Stimulated activated naive CD8-positive, alpha-beta T cell treated with anti-CD3 and anti-CD28 coated beads, Interleukin-15, amount 100 ng/mL, for 72 hours (primary cell): ENCODE results near the gene WBP1L.
"Not testable (repeated sequence)": the region's sequence is repeated elsewhere in the genome, so short reads cannot be mapped to it uniquely, and the experiment has no call there.

Experiments used
- ATAC-seq: fragments of 150-1000 bp; cut with Tn5 transposase; 2 replicates; pipeline ENCODE4 v1.10.0; 2021; ENCODE audit warnings: mild to moderate bottlenecking, moderate library complexity
- DNase-seq, 2 donors: peaks; one replicate each; pipeline ENCODE4 v3.0.0; 2021 to 2022
- H3K27ac Mint-ChIP-seq, 2 donors: one replicate each; pipeline ENCODE4 v1.8.0; 2022; ENCODE audit warnings: mild to moderate bottlenecking in 2 of 2, mixed read lengths in 2 of 2, moderate library complexity in 2 of 2
- H3K27me3 Mint-ChIP-seq: one replicate; pipeline ENCODE4 v1.8.0; 2022; ENCODE audit warnings: mixed read lengths
- H3K4me1 Mint-ChIP-seq: one replicate; pipeline ENCODE4 v1.8.0; 2022; ENCODE audit warnings: mild to moderate bottlenecking, mixed read lengths
- H3K4me3 Mint-ChIP-seq, 2 donors: one replicate each; pipeline ENCODE4 v1.8.0; 2022; ENCODE audit warnings: mild to moderate bottlenecking in 2 of 2, mixed read lengths in 2 of 2, moderate library complexity in 1 of 2
- H3K9me3 Mint-ChIP-seq, 2 donors: one replicate each; pipeline ENCODE4 v1.8.0; 2022; ENCODE audit warnings: mixed read lengths in 2 of 2

WBP1L gene

DNA sequence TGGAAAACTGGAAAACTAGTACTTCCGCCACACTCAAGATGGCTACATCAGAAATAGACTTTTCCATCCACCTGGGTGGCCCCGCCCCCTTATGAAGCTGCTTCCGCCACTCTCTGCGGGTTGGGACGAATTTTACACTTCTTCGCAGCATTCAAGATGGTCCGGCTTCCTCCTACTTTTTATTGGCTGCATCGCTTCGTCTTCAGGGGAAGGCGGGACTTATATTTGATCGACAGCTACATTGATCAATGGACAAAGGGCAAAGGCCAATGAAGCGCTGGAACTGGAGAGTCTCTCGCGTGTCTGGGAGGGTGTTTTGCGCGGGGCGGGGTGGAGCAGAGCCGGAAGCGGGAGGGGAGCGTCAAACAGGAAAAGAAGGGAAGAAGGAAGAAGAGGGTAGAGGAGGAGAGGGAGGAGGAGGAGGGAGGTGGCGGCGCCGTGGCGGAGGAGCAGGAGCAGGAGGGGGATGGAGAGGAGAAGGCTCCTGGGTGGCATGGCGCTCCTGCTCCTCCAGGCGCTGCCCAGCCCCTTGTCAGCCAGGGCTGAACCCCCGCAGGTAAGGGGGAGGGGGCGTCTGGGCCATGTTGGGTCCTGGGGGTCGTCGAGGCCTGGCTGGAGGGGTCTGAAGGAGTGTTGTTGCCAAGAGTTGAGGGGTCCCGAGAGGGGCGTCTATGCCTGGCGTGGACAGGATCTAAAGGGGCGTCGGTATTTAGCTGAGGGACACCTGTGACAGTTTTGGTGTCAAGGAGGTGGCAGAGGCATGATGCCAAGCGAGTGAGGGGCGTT lies at the start of gene WBP1L:
Gene WBP1L, plus strand, starts transcription at position 361 of the 786 bp plus-strand sequence. Its CDS starts 106 bp downstream, at position 467.
- peak; percentile 91 to 97 for DNase-seq
- H3K27ac Mint-ChIP-seq = peak within 1 kb of the TSS; percentile 94 to 98
- H3K9me3 Mint-ChIP-seq = peaks cover 7% of the 10 kb centered on the region in 2 donors
- H3K4me3 Mint-ChIP-seq = peak within 1 kb of the TSS; percentile 83 to 87
- H3K4me1 Mint-ChIP-seq = peaks cover 50% of the 10 kb centered on the region
- ATAC-seq = peak; percentile 98
- no peaks in the 10 kb centered on the region for H3K27me3 Mint-ChIP-seq

DNA sequence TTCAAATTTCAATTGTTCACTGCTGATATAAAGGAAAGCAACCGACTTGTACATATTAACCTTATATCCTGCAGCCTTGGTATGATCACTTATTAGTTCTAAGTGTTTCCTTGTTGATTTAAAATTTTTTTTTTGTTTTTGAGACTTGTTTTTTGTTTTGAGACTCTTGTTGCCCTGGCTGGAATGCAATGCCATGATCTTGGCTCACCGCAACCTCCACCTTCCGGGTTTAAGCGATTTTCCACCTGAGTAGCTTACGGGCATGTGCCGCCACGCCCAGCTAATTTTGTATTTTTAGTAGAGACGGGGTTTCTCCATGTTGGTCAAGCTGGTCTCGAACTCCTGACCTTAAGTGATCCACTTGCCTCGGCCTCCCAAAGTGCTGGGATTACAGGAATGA lies 48.3 kb upstream of the WBP1L start:
- H3K4me3 Mint-ChIP-seq, H3K27me3 Mint-ChIP-seq, H3K4me1 Mint-ChIP-seq, ATAC-seq, H3K9me3 Mint-ChIP-seq, DNase-seq: not testable (repeated sequence)
- H3K27ac Mint-ChIP-seq = peak overlapping the region in 1 of 2 donors; percentile 43

DNA sequence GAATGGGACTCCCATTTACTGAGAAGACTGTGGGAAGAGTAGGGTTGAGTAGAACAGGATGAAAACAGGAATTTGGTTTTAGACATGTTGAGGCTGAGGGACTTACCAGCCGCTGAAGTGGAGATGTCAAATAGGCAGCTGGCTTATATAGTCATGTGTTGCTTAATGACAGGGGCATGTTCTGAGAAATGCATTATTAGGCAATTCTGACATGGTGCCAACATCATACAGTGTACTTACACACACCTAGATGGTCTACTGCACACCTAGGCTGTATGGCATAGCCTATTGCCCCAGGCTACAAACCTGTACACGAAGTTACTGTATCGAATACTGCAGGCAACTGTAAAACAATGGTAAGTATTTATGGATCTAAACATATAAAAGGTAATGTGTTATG lies 47.0 kb upstream of the WBP1L start:
- Mint-ChIP-seq H3K4me3 (no peak overlapping the region), H3K27ac (no peak overlapping the region), H3K9me3 (no peaks in the 10 kb centered on the region), H3K4me1 (no peaks in the 10 kb centered on the region), H3K27me3 (no peaks in the 10 kb centered on the region)
- DNase-seq = no peak
- no peak for ATAC-seq

DNA sequence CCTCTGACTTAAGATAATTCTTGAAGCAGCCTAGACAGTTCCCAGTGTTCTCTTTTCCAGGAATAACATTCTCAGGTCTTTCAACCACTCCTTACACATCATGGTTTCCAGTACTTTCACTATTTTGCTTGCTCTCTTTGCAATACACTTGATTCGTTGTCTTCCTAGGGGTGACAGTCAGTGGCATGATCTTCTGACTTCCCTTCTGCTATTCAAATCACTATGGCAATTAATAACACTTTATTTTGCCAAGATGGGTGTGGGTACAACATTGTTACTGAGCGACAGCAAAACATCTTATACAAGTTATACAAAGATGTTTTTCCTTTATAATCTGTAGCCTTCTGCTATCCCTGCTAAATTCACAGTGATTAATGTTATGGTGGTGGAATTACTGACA lies 44.9 kb upstream of the WBP1L start:
- Mint-ChIP-seq H3K9me3 (no peaks in the 10 kb centered on the region), H3K4me3 (no peak overlapping the region), H3K4me1 (no peaks in the 10 kb centered on the region), H3K27me3 (no peaks in the 10 kb centered on the region), H3K27ac (no peak overlapping the region)
- no peak for ATAC-seq
- no peak for DNase-seq

DNA sequence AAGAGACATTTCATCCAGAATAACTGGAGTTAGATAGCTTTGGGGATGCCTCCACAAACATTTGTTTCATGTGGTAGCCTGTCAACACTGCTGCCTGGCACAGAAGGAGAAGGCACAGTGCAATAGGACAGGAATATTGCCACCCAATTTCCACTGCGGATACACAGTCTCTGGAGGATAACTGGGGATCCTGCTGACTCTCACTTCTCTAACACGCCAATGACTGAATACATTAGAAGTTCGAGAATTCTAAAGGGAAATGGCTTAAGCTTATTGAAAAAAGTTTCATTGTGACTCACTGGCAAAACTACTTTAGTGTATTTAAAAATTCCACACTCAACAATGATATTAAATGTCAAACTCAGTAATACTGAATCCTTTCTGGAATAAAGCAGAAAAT lies 42.5 kb upstream of the WBP1L start:
- no peaks in the 10 kb centered on the region for H3K9me3 Mint-ChIP-seq
- DNase-seq (no peak), ATAC-seq (no peak)
- H3K27me3 Mint-ChIP-seq = no peaks in the 10 kb centered on the region
- H3K4me3 Mint-ChIP-seq = no peak overlapping the region
- H3K4me1 Mint-ChIP-seq = peaks cover 12% of the 10 kb centered on the region
- no peak overlapping the region for H3K27ac Mint-ChIP-seq

DNA sequence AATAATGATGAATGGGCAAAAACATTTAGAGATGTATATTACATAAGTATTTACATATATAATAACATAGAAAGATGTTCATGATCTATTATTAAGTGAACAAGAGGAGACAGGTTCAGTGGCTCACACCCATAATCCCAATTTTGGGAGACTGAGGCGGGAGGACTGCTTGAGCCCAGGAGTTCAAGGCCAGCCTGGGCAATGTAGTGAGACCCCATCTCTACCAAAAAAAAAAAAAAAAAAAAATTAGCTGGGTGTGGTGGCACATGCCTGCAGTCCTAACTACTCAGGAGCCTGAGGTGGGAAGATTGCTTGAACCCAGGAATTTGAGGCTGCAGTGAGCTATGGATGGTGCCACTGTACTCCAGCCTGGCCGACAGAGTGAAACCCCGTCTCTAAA lies 42.0 kb upstream of the WBP1L start:
- Mint-ChIP-seq H3K9me3 (no peaks in the 10 kb centered on the region), H3K27me3 (no peaks in the 10 kb centered on the region), H3K4me1 (peaks cover 12% of the 10 kb centered on the region), H3K4me3 (no peak overlapping the region), H3K27ac (no peak overlapping the region)
- ATAC-seq = no peak
- DNase-seq = no peak

DNA sequence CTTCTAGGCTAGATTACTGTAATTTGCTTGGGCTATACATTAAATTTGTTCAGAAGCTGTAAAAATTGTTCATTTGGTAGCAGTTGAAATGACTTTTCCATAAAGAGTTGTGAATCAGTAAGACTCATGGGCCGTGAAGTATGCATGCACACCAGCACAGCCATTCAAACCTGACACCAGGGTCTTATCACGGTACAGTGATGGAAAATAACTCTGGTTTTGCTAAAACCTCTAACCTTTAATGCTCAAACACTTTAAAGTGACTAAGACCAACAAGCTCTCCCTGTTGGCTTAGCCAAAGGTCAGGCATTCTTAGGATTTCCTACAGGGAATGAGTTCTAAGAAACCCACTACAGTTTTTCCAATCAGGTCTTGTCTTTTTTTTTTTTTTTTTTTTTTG lies 41.0 kb upstream of the WBP1L start:
- H3K4me1 Mint-ChIP-seq = peaks cover 22% of the 10 kb centered on the region
- DNase-seq (no peak), ATAC-seq (no peak)
- H3K9me3 Mint-ChIP-seq = no peaks in the 10 kb centered on the region
- H3K27me3 Mint-ChIP-seq = no peaks in the 10 kb centered on the region
- no peak overlapping the region for H3K27ac Mint-ChIP-seq
- H3K4me3 Mint-ChIP-seq = no peak overlapping the region

DNA sequence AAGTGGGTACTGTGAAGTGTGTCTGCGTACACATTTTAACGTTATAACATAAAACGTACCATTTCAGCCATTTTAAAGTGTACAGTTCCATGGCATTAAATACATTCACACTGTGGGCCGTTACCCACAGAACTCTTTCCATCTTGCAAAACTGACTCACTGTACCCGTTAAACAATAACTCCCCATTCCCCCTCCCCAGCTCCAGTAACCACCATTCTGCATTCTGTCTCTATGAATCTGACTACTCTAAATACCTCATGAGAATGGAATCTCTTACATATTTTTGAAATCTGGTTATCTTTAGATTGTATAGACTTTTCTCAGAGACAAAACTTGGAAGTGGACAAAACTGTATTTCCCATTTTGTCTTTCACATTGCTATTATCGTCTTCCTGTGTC lies 38.8 kb upstream of the WBP1L start:
- H3K4me1 Mint-ChIP-seq = peaks cover 26% of the 10 kb centered on the region
- H3K27ac Mint-ChIP-seq = peak overlapping the region in 1 of 2 donors; percentile 21
- no peak for DNase-seq
- H3K9me3 Mint-ChIP-seq = no peaks in the 10 kb centered on the region
- H3K27me3 Mint-ChIP-seq = no peaks in the 10 kb centered on the region
- ATAC-seq = no peak
- no peak overlapping the region for H3K4me3 Mint-ChIP-seq

DNA sequence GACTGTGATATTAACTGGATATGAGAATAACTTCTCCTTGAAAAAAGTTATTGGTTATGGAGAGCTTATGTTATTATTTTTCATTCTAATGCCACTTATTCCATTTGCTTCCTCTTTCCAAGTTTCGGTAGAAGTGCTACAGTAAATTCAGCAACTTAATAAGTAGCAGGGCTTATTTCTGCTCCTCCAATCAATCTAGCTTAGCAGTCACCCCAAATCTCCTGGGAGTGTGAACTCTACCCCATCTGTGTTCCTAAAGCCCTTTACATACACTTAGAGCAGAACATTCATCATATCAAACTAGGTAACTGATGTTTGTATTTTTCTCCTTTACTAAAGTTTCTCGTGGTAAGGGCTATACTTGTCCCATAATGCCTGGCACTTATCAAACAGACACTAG lies 38.2 kb upstream of the WBP1L start:
- Mint-ChIP-seq H3K27me3 (no peaks in the 10 kb centered on the region), H3K4me1 (peaks cover 32% of the 10 kb centered on the region), H3K4me3 (no peak overlapping the region), H3K9me3 (no peaks in the 10 kb centered on the region), H3K27ac (no peak overlapping the region)
- DNase-seq = no peak
- ATAC-seq = no peak

DNA sequence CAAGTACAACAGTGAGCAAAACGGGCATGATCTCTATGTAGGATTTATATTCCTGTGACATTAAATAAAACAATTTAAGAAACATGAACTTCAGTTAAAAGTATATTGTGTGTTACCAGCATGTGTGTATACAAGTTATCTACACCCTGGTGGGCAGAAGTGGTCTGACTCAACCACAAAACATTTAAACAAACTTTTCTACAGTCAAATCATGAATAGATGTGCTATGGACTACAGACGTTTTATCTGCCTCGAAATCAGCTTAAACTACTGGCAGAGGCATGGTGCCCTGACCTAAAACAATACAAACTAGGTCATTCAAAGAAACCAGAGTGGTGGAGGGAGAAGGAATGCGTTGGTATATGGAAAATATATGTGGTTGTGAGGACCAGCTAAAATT lies 33.1 kb upstream of the WBP1L start:
- ATAC-seq = no peak
- no peak overlapping the region for H3K4me3 Mint-ChIP-seq
- no peak for DNase-seq
- H3K27ac Mint-ChIP-seq = no peak overlapping the region
- H3K4me1 Mint-ChIP-seq = peaks cover 52% of the 10 kb centered on the region
- no peaks in the 10 kb centered on the region for H3K27me3 Mint-ChIP-seq
- H3K9me3 Mint-ChIP-seq = no peaks in the 10 kb centered on the region

DNA sequence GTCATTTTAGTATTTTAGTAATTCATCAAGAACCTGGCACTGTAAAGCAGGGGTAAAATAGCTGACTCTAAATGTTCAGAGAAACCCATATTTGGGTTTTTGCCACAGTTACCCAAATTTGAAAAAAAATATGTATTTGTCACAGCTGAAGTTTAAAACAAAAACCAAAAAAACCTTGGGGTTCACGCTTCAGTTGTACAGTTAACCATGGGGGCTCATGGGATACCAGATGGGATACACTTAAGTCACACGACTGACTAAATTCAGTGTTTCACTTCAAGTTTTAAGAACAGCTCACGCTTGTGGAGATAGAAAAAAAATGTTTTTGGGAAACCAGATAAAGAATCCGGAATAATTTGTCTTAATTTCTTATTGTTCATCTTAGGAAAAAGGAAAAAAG lies 31.7 kb upstream of the WBP1L start:
- H3K27me3 Mint-ChIP-seq = no peaks in the 10 kb centered on the region
- H3K4me1 Mint-ChIP-seq = peaks cover 63% of the 10 kb centered on the region
- DNase-seq (no peak), ATAC-seq (no peak)
- H3K27ac Mint-ChIP-seq = no peak overlapping the region
- H3K9me3 Mint-ChIP-seq = no peaks in the 10 kb centered on the region
- H3K4me3 Mint-ChIP-seq = no peak overlapping the region

DNA sequence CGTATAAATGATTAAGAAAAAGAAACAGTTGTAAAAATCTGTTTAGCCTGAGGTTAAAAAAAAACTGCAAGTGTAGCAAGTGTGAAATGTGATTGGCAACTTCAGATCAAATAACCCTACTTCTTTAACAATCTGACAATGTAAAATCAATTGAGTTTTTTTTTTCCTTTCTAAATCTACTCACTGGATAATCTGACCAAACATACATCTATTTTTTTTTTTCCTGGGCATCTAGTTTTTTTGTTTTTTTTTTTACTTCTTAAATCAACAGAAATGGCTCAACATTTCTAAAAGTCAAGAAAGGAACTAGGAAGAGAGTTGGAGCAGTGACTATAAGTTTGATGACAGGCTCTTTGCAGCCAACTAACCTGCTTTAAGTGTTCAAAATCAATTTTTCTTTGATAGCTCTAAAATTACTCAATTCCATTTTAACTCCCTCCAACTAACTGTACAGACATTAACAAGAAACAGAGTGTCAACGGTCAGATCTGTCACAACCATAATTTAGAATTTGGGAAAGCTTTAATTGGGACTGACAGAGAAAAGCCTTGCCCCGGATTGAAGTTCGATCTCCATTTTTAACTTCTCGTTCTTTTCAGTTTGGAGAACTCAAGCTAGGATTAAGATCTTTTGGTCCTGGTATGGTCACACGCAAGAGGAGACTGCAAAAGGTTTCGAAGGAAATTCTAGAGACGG lies 30.8 kb upstream of the WBP1L start:
- H3K27ac Mint-ChIP-seq = peak overlapping the region; percentile 95 to 98
- no peak for DNase-seq
- H3K4me1 Mint-ChIP-seq = peaks cover 63% of the 10 kb centered on the region
- no peak for ATAC-seq
- no peaks in the 10 kb centered on the region for H3K9me3 Mint-ChIP-seq
- no peaks in the 10 kb centered on the region for H3K27me3 Mint-ChIP-seq
- peak overlapping the region; percentile 87 to 91 for H3K4me3 Mint-ChIP-seq

DNA sequence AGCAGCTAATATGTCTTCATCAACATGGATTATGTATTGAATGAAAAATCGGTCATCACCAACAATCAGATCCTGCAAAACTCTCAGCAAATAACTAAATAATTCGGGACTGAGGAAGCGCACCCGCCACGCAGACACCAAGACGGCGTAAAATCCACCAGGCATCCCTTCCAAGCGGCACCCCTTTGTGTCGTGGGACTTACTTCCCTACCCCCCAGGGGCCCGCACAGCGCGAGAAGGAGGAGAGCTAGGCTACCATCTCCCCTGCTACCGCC lies 30.3 kb upstream of the WBP1L start:
- Mint-ChIP-seq H3K27me3 (no peaks in the 10 kb centered on the region), H3K4me1 (peaks cover 67% of the 10 kb centered on the region), H3K27ac (peak overlapping the region; percentile 95 to 98), H3K9me3 (no peaks in the 10 kb centered on the region), H3K4me3 (peak overlapping the region; percentile 87 to 91)
- ATAC-seq (peak; percentile 72), DNase-seq (no peak)

DNA sequence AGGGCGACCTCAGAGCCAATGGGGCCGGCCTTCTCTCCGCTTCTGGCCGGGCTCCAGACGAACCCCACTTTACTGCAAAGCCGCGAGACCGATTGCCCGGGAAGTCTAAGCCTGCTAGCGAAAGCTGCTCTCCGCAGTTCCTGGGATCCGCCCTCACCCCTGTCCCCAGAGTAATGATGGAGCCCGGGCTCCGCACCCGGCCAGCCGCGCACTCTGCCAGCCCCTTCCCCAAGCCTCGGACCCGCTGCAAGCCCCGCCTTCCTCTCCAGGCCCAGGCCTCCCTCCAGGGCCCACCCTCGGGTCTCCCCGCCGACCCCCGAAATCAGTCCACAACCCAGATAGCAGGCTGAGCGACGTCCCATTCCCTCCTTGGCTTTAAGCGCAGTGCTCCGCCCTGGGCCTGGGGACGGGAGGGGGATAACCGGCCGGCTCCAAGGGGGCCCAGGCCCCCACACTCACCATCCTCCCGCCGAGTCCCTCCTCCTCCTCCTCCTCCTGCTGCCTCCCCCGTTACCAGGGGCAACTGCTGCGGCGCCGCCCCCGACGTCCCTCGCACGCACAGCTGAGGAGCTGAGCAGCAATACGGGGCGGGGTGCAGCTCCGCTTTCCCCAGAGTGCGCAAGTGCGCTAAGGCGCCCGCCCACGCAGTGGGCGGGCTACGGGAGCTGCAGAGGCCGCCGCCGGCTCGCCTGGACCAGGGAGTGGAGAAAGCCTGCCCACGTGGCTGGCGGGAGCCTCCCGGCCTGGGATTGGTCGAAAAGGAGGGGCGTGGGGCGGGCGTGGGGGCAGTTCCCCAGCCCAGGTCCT lies 29.7 kb upstream of the WBP1L start, which contains the start of gene ARL3:
Gene ARL3, minus strand, starts transcription at position 584 of the 807 bp plus-strand sequence. Its CDS starts 122 bp downstream, at position 462.
- Mint-ChIP-seq H3K4me3 (peak within 1 kb of the TSS; percentile 87 to 91), H3K27ac (peak within 1 kb of the TSS; percentile 95 to 98)

DNA sequence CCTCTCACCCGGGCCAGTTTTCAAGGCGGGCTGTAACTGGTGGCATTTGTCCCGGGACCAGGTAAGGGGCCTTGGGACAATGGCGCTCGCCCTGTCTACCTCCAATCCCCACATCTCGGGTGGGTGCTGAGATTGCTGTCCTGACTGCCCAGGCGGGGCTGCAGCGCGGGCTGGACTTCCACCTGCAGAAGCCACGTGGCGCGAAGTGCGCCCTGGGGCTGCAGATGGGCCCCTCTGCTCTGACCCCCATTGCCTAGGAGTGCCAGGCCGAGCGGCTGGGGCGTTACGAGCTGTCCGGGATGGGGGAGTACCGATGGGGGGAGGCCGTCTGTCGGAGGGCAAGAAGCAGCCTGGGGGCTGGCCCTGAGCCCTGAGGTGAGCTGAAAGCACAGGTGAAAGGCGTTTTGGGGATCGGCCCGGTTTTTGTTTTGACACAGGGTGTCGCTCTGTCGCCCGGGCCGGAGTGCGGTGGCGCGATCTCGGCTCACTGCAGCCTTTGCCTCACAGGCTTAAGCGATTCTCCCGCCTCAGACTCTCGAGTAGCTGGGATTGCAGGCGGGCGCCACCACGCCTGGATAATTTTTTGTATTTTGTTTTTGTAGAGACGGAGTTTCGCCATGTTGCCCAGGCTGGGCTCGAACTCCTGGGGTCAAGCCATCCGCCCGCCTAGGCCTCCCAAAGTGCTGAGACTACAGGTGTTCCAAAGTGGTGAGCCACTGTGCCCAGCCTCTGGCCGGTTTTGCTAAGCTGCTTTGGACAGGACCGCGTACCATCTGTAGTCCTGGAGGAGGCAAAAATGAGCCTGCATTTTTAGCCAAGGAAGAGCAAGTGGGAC lies 28.9 kb upstream of the WBP1L start, which contains the start of gene SFXN2:
Gene SFXN2, plus strand, starts transcription at position 16 of the 835 bp plus-strand sequence. CDS start 12,001 bp downstream, outside the sequence.
- peak within 1 kb of the TSS; percentile 95 to 98 for H3K27ac Mint-ChIP-seq

More for the DNA sequence above, 29.7 kb upstream of the WBP1L start, which contains the start of gene ARL3:
- H3K9me3 Mint-ChIP-seq = no peaks in the 10 kb centered on the region
- peak; percentile 92 for ATAC-seq
- peaks cover 72% of the 10 kb centered on the region for H3K4me1 Mint-ChIP-seq
- peak; percentile 96 to 97 for DNase-seq
- no peaks in the 10 kb centered on the region for H3K27me3 Mint-ChIP-seq

More for the DNA sequence above, 28.9 kb upstream of the WBP1L start, which contains the start of gene SFXN2:
- Mint-ChIP-seq H3K4me1 (peaks cover 78% of the 10 kb centered on the region), H3K27me3 (no peaks in the 10 kb centered on the region), H3K4me3 (peak within 1 kb of the TSS; percentile 87 to 91), H3K9me3 (no peaks in the 10 kb centered on the region)
- ATAC-seq (peak; percentile 53), DNase-seq (peak in 1 of 2 donors; percentile 66)
